Effector memory CD8-positive, alpha-beta T cell (primary cell): ENCODE data around the gene ACSL3.
"Not testable (repeated sequence)": the region's sequence is repeated elsewhere in the genome, so short reads cannot be mapped to it uniquely, and the experiment has no call there.

ENCODE experiments used
- ATAC-seq: fragments of 150-1000 bp; cut with Tn5 transposase; replicated peaks from 2 replicates; pipeline ENCODE4 v1.10.0; 2021; ENCODE audit warnings: mild to moderate bottlenecking, moderate library complexity
- DNase-seq, 3 experiments: peaks; one replicate each; pipeline ENCODE4 v3.0.0; 2021
- H3K27ac Mint-ChIP-seq, 2 donors: one replicate each; pipeline ENCODE4 v1.8.0; 2022; ENCODE audit warnings: mild to moderate bottlenecking in 2 of 2, mixed read lengths in 2 of 2, moderate library complexity in 2 of 2
- H3K27me3 Mint-ChIP-seq, 2 donors: one replicate each; pipeline ENCODE4 v1.8.0; 2022; ENCODE audit warnings: mixed read lengths in 2 of 2
- H3K36me3 Mint-ChIP-seq: one replicate; pipeline ENCODE4 v1.8.0; 2022; ENCODE audit warnings: mild to moderate bottlenecking, moderate library complexity, mixed read lengths; ENCODE audit not compliant: insufficient read depth
- H3K4me1 Mint-ChIP-seq, 2 donors: one replicate each; pipeline ENCODE4 v1.8.0; 2022; ENCODE audit warnings: low read depth in 2 of 2, mixed read lengths in 2 of 2
- H3K4me3 Mint-ChIP-seq, 2 donors: one replicate each; pipeline ENCODE4 v1.8.0; 2022; ENCODE audit warnings: mild to moderate bottlenecking in 2 of 2, mixed read lengths in 2 of 2, moderate library complexity in 2 of 2
- H3K9me3 Mint-ChIP-seq, 2 donors: one replicate each; pipeline ENCODE4 v1.8.0; 2022; ENCODE audit warnings: mixed read lengths in 2 of 2

ACSL3 gene

DNA sequence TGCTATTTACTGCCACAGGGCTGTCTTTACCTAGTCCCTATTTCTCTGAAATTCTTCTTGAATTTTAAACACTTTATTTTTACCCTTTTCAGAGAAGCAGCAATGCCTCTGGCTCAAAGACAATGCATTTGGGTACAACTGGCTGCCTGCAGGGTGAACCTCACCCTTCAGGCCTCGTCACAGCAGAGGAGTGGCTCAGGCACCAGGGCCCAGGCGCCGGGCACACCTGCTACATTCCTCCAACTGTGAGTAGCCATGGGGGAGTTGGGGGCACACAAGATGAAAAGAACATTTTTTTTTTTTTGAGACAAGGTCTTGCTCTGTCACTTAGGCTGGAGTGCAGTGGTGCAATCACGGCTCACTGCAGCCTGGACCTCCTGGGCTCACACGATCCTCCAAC, 116.3 kb downstream of the ACSL3 start:
- Mint-ChIP-seq H3K4me3 (no peak overlapping the region), H3K27ac (no peak overlapping the region), H3K27me3 (peaks cover 29 to 40% of the 10 kb centered on the region in 2 donors), H3K36me3 (no peaks in the 10 kb centered on the region), H3K9me3 (no peaks in the 10 kb centered on the region), H3K4me1 (no peaks in the 10 kb centered on the region)
- DNase-seq (no peak), ATAC-seq (no peak)

DNA sequence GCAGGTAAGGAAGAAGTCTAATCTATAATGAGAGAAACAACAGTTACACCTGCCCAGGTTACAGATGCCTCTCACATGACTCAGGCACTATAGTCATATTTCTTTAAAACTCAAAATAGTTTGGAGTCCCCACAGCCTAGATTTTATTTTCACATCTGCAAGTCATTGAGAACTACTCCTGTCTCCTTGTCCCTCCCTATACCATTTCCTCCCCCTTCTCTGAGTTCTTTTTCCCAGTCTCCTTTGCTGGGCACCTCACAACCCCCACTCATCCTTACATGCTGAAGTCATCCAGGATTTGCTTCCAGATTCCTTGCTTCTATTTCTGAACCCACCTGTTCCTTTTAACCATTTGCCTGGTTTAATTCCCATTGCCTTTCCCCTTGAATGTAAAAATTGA, 118.0 kb downstream of the ACSL3 start:
- ATAC-seq (no peak), DNase-seq (no peak)
- H3K36me3 Mint-ChIP-seq, result no peaks in the 10 kb centered on the region
- H3K9me3 Mint-ChIP-seq, result no peaks in the 10 kb centered on the region
- no peak overlapping the region for H3K27ac Mint-ChIP-seq
- H3K27me3 Mint-ChIP-seq, result peaks cover 40 to 57% of the 10 kb centered on the region in 2 donors
- H3K4me3 Mint-ChIP-seq, result no peak overlapping the region
- H3K4me1 Mint-ChIP-seq, result peaks cover 4 to 9% of the 10 kb centered on the region in 2 donors

DNA sequence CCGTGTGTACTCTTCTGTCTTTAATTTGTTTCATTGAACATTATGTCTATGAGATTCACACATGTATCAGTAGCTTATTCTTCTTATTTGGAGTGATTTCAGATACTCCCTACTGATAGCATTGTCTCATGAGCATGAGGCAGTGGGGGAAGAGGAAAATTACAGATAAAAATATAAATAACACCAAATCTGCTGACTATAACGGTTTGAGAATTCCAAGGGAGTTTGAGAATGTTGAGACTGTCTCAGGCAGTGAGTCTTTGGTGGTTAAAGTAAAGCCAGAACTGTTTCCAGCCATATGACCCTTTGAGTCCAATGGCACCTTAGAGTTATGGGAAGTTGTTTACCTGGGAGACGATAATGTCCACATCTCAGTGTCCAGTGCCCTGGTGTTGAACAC, 118.6 kb downstream of the ACSL3 start:
- no peak for DNase-seq
- Mint-ChIP-seq H3K4me1 (peaks cover 4 to 9% of the 10 kb centered on the region in 2 donors), H3K9me3 (no peaks in the 10 kb centered on the region), H3K27me3 (peaks cover 41 to 60% of the 10 kb centered on the region in 2 donors), H3K36me3 (no peaks in the 10 kb centered on the region), H3K27ac (no peak overlapping the region), H3K4me3 (no peak overlapping the region)
- ATAC-seq, result no peak

DNA sequence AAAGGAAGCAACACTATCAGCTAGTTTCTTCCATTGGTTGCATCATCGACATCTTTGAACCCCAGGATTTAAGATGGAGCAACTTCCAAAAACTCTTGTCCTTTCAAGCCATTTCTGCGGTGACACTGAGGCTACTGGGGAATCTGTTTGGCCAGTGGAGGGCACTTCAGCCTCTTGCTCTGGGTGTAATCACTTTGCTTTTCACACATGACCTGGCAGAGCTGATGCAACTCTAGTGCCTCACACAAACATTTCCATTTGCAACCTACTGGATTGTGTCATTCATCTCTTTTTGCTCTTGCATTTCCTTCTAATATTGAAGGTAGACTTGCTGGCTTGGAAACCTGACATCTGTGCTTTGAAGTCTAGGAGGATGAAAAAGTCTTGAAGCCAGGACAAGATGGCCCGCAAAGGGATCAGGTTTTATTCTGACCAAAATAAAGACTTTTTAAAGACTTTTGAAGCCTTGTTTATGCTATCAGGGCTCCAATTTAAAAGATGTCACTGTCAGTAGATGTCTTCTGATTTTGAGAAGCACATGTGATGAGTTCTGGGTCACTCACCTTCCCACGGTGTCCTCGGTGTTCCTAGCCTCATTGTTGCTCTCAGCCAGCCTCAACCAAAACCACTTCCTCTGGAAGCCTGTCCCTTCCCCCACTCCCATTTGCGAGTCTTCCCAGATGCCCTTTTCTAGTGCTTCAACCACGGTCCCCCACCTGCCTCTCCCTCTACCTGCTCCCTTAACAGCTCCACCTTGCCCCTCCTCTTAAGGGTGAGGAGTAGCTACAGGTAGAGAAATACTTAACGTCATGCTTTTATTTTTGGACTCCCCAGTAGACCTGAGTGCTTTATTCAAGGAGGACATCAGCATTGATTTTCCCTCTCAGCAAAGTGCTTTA, 121.4 kb downstream of the ACSL3 start:
- Mint-ChIP-seq H3K27me3 (peaks cover 50 to 67% of the 10 kb centered on the region in 2 donors), H3K27ac (no peak overlapping the region), H3K9me3 (no peaks in the 10 kb centered on the region), H3K4me1 (peaks cover 4 to 9% of the 10 kb centered on the region in 2 donors), H3K36me3 (no peaks in the 10 kb centered on the region), H3K4me3 (peak overlapping the region in 1 of 2 donors; percentile 23)
- no peak for DNase-seq
- ATAC-seq, result no peak

DNA sequence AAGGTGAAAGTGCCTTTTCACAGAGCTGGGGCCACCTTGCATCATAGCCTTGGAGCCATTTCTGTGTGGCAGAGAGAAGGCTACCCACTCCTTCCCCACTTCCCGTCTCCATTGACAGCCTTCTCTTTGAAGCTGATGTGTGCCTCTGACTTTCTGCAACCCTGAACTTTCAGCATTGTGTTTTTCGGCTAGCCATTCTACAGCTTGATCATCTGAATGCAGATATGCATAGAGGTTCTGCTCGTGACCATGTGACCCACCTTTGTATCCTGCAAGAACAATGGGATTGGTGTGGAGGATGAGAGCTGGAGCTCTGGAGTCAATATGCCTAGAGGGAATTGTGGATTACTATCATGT, 122.1 kb downstream of the ACSL3 start:
- H3K27ac Mint-ChIP-seq, result no peak overlapping the region
- H3K36me3 Mint-ChIP-seq, result no peaks in the 10 kb centered on the region
- peaks cover 4 to 9% of the 10 kb centered on the region in 2 donors for H3K4me1 Mint-ChIP-seq
- peaks cover 51 to 72% of the 10 kb centered on the region in 2 donors for H3K27me3 Mint-ChIP-seq
- no peak for ATAC-seq
- no peak overlapping the region for H3K4me3 Mint-ChIP-seq
- no peaks in the 10 kb centered on the region for H3K9me3 Mint-ChIP-seq
- no peak for DNase-seq

DNA sequence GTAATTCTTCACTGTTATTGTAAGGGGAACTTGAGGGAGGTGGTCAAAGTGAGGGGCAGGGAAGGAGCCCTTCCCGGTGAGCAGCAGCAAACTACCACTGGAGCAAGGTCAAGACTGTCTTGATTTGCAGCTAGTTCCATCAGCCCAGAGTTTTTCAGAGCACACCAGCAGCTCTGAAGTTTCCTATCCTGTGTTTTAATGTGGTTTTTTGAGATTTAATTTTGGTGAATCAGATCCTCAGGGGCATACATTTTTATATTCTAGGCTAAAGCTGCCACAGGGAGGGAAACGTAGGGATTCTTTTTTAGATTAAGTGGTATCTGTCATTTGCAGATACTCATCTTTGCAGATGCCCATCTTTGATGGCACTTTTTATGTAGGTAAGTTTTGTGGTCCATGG, 124.1 kb downstream of the ACSL3 start:
- Mint-ChIP-seq H3K36me3 (no peaks in the 10 kb centered on the region), H3K27me3 (peaks cover 47 to 67% of the 10 kb centered on the region in 2 donors), H3K4me1 (peaks cover 4 to 9% of the 10 kb centered on the region in 2 donors), H3K27ac (no peak overlapping the region), H3K4me3 (no peak overlapping the region), H3K9me3 (no peaks in the 10 kb centered on the region)
- DNase-seq, result no peak
- ATAC-seq, result no peak

DNA sequence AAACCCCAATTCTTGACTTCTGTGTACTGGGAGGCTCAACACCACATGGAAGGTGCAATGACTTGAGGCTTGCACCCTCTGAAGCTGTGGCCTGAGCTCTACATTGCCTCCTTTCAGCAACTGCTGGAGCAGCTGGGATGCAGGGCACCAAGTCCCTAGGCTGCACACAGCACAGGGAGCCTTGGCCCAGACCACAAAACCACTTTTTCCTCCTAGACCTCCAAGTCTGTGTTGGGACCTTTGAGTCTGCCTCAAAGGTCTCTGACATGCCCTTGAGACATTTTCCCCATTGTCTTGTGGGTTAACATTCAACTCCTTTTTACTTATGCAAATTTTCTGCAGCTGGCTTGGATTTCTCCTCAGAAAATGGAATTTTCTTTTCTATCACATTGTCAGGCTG, 128.6 kb downstream of the ACSL3 start:
- H3K9me3 Mint-ChIP-seq, result no peaks in the 10 kb centered on the region
- ATAC-seq, result no peak
- peaks cover 29 to 62% of the 10 kb centered on the region in 2 donors for H3K27me3 Mint-ChIP-seq
- DNase-seq, result no peak
- no peaks in the 10 kb centered on the region for H3K4me1 Mint-ChIP-seq
- H3K27ac Mint-ChIP-seq, result no peak overlapping the region
- no peak overlapping the region for H3K4me3 Mint-ChIP-seq
- no peaks in the 10 kb centered on the region for H3K36me3 Mint-ChIP-seq

DNA sequence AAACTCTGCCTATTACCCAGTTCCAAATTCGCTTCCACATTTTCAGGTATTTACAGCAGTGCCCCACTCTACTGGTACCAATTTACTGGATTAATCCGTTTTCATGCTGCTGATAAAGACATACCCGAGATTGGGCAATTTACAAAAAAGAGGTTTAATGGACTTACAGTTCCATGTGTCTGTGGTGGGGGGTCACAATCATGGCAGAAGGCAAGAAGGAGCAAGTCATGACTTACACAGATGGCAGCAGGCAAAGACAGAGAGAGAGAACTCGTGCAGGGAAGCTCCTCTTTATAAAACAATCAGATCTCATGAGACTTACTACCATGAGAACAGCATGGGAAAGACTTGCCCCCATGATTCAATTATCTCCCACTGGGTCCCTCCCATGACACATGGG, 129.4 kb downstream of the ACSL3 start:
- ATAC-seq, H3K36me3 Mint-ChIP-seq: not testable (repeated sequence)

DNA sequence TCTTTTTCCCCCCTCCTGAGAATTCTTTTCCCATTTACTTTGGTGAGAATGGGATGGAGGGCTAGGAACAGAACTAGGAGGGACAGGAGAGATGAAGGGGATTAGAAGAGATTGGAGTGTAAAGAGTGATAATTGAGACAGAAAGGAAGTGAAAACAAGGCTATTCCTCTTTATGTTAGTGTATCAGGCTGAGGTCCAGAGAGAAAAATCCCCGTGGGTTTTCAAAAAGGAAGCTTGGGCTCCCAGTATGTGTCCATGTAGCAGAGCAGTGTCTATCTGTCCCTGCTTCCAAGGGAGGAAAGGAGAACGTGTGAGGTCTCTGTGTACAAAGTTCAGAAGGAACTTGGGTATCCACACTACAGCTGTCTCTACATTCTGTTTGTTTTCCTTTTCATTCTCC, 131.3 kb downstream of the ACSL3 start:
- H3K4me1 Mint-ChIP-seq, result no peaks in the 10 kb centered on the region
- ATAC-seq (no peak), DNase-seq (no peak)
- peaks cover 16 to 46% of the 10 kb centered on the region in 2 donors for H3K27me3 Mint-ChIP-seq
- H3K27ac Mint-ChIP-seq, result no peak overlapping the region
- no peaks in the 10 kb centered on the region for H3K36me3 Mint-ChIP-seq
- H3K9me3 Mint-ChIP-seq, result no peaks in the 10 kb centered on the region
- no peak overlapping the region for H3K4me3 Mint-ChIP-seq

More for the DNA sequence above, 129.4 kb downstream of the ACSL3 start:
- not testable (repeated sequence) for H3K4me3 Mint-ChIP-seq, H3K4me1 Mint-ChIP-seq, H3K27ac Mint-ChIP-seq, H3K9me3 Mint-ChIP-seq, DNase-seq
- H3K27me3 Mint-ChIP-seq, result peaks cover 22 to 57% of the 10 kb centered on the region in 2 donors
